AG10803 (cell line): ENCODE results near the gene OBI1.

Experiments
- DNase-seq: peaks from one replicate; pipeline ENCODE4 v3.0.0; 2010; ENCODE audit warnings: low read depth
- H3K4me3 ChIP-seq: 2 replicates; pipeline ENCODE4 v1.5.1; 2011; ENCODE audit warnings: mild to moderate bottlenecking, low read length, control low read depth
- CTCF ChIP-seq: conservative IDR thresholded peaks from 2 replicates; pipeline ENCODE4 v1.5.1; 2011; ENCODE audit warnings: mild to moderate bottlenecking, low read length, control low read depth, inconsistent platforms

Gene OBI1

DNA sequence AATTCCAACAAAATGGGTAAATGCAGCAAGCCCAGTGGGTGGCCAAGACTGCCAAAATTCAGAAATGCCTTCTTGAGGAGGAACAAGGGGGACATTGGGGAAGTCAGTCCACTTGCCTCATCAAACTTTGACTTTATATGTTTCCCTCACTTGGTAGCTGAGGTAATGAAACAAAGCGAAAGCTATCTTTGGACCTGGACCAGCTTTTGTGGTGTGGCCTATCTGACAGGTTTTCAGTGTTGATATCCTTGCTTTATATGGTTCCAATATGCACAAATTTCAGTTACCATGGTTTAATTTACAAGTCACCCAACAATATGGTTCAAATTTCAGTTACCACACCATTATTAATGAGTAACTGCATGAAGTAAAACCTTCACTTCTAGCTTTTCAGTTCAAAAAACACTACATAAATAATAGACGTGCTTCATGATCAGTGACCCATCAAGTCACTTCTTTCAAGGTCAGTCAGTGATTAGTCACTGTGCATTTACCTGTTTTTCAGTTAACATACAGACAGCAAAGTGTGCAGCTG, 38.0 kb downstream of the OBI1 start:
- TF ChIP-seq CTCF = no peak
- DNase-seq = no peak
- no peak overlapping the region for H3K4me3 ChIP-seq

DNA sequence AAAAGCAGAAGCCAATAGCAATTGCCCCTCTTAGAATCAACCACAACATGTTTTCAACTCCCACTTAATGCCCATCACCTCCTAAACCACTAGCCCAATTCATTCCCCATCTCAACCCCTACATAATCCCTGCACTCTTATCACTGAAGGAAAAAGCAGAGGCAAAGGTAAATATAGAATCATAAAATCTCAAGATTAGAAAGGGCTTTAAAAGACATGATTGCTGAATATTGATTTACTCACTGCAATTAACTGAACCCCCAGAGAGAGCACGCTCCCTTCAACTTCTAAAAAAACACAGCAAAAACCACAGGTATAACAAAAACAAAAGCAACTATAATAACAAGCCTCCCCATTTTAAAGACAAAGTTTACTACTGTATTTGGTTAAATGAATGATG, 40.5 kb downstream of the OBI1 start:
- no peak overlapping the region for H3K4me3 ChIP-seq
- TF ChIP-seq CTCF = no peak
- no peak for DNase-seq

DNA sequence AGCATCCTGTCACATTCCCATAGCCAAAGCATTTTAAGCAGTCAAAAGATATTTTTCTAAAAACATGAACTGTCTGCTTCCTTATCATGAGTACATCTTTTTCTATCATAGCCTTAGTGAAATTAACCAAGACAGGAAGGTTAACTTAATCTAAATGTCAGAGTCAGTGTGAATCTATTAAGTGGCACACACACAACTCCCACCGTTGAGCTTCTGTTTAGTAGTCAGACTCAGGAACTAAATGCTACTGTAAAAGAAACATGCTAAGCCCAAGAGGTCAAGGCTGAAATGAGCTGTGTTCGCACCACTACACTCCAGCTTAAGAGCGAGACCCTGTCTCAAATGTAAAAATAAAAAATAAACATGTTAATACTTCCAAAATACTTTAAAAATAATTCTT, 47.9 kb downstream of the OBI1 start:
- no peak for TF ChIP-seq CTCF
- no peak overlapping the region for H3K4me3 ChIP-seq
- no peak for DNase-seq

- DNase-seq = peak; percentile 15
- H3K4me3 ChIP-seq = no peak overlapping the region
- no peak for TF ChIP-seq CTCF
Observed at GRCh38 chr13:78610381-78610883, 48.5 kb downstream of the OBI1 start.

- TF ChIP-seq CTCF = no peak
- no peak for DNase-seq
- H3K4me3 ChIP-seq = peak overlapping the region; percentile 58
Observed at GRCh38 chr13:78609464-78610205, 49.3 kb downstream of the OBI1 start.

GRCh38 chr13:78608688-78609463, 50.1 kb downstream of the OBI1 start:
- H3K4me3 ChIP-seq = peak overlapping the region; percentile 58
- TF ChIP-seq CTCF = no peak
- DNase-seq = no peak
